ENCODE data around the gene TRAPPC12. TPM values are rescaled to one million over a fixed set of nuclear protein-coding genes. Genes with fewer than 3 reads are reported as not detected.

TRAPPC12 gene
- total RNA-seq, 1 experiment from 2014 or later: 72.8 TPM

DNA sequence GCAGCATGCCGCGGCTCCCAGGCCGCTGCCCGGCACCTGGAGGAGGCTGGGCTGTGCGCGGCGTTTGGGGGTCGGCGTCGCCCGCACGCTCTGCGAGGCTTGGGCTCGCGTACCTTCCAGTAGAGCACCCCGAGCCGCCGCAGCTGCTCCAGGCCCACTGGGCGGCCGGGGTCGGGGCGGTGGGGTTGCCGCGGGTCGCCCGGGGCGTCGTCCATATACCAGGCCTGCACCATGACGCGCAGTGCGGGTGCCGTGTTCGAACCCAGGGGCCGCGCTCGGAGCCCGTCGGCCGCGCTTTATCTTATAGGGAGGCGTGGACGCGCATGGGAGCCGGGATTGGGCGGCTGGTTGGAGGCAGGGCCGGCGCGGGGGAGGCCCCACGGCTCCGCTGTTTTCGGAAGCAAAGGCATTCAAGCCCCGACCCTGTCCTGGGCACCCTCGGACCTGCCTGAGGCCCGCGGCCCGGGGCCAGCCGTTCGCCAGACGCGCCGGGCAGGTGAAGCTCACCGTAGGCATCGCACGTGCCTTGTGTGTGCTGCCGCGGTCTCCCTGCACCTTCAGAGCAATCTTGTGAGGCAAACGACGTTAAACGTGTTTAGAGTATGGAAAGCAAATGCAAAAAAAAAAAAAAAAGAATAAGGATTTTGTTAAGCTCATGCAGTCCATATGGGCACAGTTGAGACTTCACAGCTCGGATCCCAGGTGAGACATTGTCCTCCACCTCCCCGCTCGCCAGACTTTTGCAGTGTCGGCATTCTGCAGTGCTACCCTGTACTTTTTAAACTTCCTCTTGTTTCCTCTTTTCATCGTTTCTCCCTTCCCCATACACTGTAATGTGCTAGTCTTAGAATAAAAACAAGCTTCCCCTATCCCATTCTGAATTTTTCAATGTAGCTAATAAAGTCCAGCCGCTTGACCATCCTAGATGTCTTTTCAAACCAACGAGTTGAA, 140.0 kb downstream of the TRAPPC12 start, which contains the start of gene ADI1:
ADI1 (minus strand) TSS at position 277 of the 951 bp plus-strand sequence; CDS start at position 233, 44 bp downstream.
- H3K27ac Mint-ChIP-seq: peak within 1 kb of the TSS; percentile 85
- peaks cover 15% of the 10 kb centered on the region for H3K9me3 Mint-ChIP-seq
- POLR2A ChIA-PET: interaction anchor here (0.6 to 2.0 kb wide), 5 partner anchors 8 to 511 kb away, joined by 3 to 9 read pairs (median 4); partner anchors contain the start of gene RNASEH1
- peaks cover 22% of the 10 kb centered on the region for H3K4me1 Mint-ChIP-seq
- H3K27me3 Mint-ChIP-seq (ENCODE audit: low read depth): peaks cover 30% of the 10 kb centered on the region
- H3K4me3 Mint-ChIP-seq: peak within 1 kb of the TSS; percentile 78
- H3K36me3 Mint-ChIP-seq: peaks cover 16% of the 10 kb centered on the region
- CTCF ChIA-PET: interaction anchor here (0.6 to 1.1 kb wide), 3 partner anchors 14 to 388 kb away, joined by 3 to 4 read pairs (median 3); no protein-coding TSS in a partner anchor
- peak; percentile 78 for DNase-seq (ENCODE audit: low spot score)
- peak; percentile 69 for ATAC-seq
- TF ChIP-seq, protein P1, sequence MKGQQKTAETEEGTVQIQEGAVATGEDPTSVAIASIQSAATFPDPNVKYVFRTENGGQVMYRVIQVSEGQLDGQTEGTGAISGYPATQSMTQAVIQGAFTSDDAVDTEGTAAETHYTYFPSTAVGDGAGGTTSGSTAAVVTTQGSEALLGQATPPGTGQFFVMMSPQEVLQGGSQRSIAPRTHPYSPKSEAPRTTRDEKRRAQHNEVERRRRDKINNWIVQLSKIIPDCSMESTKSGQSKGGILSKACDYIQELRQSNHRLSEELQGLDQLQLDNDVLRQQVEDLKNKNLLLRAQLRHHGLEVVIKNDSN (CRISPR knock-in tag; IDR thresholded peaks at IDR 0.05): peak; percentile 58
- peak; percentile 80 for TF ChIP-seq NFE2L1 (CRISPR knock-in tag; IDR thresholded peaks at IDR 0.05)
- TF ChIP-seq, protein P2, sequence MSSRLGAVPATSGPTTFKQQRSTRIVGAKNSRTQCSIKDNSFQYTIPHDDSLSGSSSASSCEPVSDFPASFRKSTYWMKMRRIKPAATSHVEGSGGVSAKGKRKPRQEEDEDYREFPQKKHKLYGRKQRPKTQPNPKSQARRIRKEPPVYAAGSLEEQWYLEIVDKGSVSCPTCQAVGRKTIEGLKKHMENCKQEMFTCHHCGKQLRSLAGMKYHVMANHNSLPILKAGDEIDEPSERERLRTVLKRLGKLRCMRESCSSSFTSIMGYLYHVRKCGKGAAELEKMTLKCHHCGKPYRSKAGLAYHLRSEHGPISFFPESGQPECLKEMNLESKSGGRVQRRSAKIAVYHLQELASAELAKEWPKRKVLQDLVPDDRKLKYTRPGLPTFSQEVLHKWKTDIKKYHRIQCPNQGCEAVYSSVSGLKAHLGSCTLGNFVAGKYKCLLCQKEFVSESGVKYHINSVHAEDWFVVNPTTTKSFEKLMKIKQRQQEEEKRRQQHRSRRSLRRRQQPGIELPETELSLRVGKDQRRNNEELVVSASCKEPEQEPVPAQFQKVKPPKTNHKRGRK (CRISPR knock-in tag; IDR thresholded peaks at IDR 0.05; ENCODE audit: borderline replicate concordance): no peak
- TF ChIP-seq, protein P3, sequence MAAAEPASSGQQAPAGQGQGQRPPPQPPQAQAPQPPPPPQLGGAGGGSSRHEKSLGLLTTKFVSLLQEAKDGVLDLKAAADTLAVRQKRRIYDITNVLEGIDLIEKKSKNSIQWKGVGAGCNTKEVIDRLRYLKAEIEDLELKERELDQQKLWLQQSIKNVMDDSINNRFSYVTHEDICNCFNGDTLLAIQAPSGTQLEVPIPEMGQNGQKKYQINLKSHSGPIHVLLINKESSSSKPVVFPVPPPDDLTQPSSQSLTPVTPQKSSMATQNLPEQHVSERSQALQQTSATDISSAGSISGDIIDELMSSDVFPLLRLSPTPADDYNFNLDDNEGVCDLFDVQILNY (CRISPR knock-in tag; IDR thresholded peaks at IDR 0.05): peak; percentile 72
- TF ChIP-seq, protein P4, sequence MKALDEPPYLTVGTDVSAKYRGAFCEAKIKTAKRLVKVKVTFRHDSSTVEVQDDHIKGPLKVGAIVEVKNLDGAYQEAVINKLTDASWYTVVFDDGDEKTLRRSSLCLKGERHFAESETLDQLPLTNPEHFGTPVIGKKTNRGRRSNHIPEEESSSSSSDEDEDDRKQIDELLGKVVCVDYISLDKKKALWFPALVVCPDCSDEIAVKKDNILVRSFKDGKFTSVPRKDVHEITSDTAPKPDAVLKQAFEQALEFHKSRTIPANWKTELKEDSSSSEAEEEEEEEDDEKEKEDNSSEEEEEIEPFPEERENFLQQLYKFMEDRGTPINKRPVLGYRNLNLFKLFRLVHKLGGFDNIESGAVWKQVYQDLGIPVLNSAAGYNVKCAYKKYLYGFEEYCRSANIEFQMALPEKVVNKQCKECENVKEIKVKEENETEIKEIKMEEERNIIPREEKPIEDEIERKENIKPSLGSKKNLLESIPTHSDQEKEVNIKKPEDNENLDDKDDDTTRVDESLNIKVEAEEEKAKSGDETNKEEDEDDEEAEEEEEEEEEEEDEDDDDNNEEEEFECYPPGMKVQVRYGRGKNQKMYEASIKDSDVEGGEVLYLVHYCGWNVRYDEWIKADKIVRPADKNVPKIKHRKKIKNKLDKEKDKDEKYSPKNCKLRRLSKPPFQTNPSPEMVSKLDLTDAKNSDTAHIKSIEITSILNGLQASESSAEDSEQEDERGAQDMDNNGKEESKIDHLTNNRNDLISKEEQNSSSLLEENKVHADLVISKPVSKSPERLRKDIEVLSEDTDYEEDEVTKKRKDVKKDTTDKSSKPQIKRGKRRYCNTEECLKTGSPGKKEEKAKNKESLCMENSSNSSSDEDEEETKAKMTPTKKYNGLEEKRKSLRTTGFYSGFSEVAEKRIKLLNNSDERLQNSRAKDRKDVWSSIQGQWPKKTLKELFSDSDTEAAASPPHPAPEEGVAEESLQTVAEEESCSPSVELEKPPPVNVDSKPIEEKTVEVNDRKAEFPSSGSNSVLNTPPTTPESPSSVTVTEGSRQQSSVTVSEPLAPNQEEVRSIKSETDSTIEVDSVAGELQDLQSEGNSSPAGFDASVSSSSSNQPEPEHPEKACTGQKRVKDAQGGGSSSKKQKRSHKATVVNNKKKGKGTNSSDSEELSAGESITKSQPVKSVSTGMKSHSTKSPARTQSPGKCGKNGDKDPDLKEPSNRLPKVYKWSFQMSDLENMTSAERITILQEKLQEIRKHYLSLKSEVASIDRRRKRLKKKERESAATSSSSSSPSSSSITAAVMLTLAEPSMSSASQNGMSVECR (CRISPR knock-in tag; IDR thresholded peaks at IDR 0.05; ENCODE audit: borderline replicate concordance): peak; percentile 74; the same call in 1 of the 2 replicates
- TF ChIP-seq, protein P5, sequence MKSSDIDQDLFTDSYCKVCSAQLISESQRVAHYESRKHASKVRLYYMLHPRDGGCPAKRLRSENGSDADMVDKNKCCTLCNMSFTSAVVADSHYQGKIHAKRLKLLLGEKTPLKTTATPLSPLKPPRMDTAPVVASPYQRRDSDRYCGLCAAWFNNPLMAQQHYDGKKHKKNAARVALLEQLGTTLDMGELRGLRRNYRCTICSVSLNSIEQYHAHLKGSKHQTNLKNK (CRISPR knock-in tag; IDR thresholded peaks at IDR 0.05): 0 out of 2 replicates have a peak, but pooled peaks have one; percentile 49
- 0 out of 2 replicates have a peak, but pooled peaks have one; percentile 55 for TF ChIP-seq NR1H2 (CRISPR knock-in tag; IDR thresholded peaks at IDR 0.05)
- TF ChIP-seq ZNF423 (CRISPR knock-in tag; IDR thresholded peaks at IDR 0.05): no peak
- TF ChIP-seq NFYB (CRISPR knock-in tag; conservative IDR thresholded peaks at IDR 0.05; ENCODE audit: low read depth): peak; percentile 46
- TF ChIP-seq ETV6 (CRISPR knock-in tag; IDR thresholded peaks at IDR 0.05): peak; percentile 57; the same call in 1 of the 2 replicates
- TF ChIP-seq TEAD1 (CRISPR knock-in tag; IDR thresholded peaks at IDR 0.05): peak; percentile 35; the same call in 1 of the 2 replicates
- TF ChIP-seq, protein P6, sequence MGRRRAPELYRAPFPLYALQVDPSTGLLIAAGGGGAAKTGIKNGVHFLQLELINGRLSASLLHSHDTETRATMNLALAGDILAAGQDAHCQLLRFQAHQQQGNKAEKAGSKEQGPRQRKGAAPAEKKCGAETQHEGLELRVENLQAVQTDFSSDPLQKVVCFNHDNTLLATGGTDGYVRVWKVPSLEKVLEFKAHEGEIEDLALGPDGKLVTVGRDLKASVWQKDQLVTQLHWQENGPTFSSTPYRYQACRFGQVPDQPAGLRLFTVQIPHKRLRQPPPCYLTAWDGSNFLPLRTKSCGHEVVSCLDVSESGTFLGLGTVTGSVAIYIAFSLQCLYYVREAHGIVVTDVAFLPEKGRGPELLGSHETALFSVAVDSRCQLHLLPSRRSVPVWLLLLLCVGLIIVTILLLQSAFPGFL (CRISPR knock-in tag; IDR thresholded peaks at IDR 0.05; ENCODE audit: borderline replicate concordance): 0 out of 2 replicates have a peak, but pooled peaks have one; percentile 2
- TF ChIP-seq RELA (CRISPR knock-in tag; IDR thresholded peaks at IDR 0.05; ENCODE audit: borderline replicate concordance): peak; percentile 50; the same call in 1 of the 2 replicates
- peak; percentile 91 for TF ChIP-seq MYBL2 (CRISPR knock-in tag; IDR thresholded peaks at IDR 0.05)
- no peak for TF ChIP-seq FOXJ3 (CRISPR knock-in tag; IDR thresholded peaks at IDR 0.05; ENCODE audit: borderline replicate concordance)
- TF ChIP-seq JAZF1 (CRISPR knock-in tag; IDR thresholded peaks at IDR 0.05): no peak
- TF ChIP-seq, protein P7, sequence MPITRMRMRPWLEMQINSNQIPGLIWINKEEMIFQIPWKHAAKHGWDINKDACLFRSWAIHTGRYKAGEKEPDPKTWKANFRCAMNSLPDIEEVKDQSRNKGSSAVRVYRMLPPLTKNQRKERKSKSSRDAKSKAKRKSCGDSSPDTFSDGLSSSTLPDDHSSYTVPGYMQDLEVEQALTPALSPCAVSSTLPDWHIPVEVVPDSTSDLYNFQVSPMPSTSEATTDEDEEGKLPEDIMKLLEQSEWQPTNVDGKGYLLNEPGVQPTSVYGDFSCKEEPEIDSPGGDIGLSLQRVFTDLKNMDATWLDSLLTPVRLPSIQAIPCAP (CRISPR knock-in tag; IDR thresholded peaks at IDR 0.05): no peak; the same call in 1 of the 2 replicates
- no peak for TF ChIP-seq GABPB1 (CRISPR knock-in tag; IDR thresholded peaks at IDR 0.05)
- TF ChIP-seq CREB1 (CRISPR knock-in tag; IDR thresholded peaks at IDR 0.05): peak; percentile 79; the same call in 1 of the 2 replicates
- no peak for TF ChIP-seq ZNF416 (CRISPR knock-in tag; IDR thresholded peaks at IDR 0.05)
- TF ChIP-seq CREM (CRISPR knock-in tag; IDR thresholded peaks at IDR 0.05): peak; percentile 76
- TF ChIP-seq, protein P8, sequence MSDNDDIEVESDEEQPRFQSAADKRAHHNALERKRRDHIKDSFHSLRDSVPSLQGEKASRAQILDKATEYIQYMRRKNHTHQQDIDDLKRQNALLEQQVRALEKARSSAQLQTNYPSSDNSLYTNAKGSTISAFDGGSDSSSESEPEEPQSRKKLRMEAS (CRISPR knock-in tag; IDR thresholded peaks at IDR 0.05): peak; percentile 95
- no peak; the same call in 1 of the 2 replicates for TF ChIP-seq ZNF219 (CRISPR knock-in tag; IDR thresholded peaks at IDR 0.05; ENCODE audit: borderline replicate concordance)
- TF ChIP-seq ZNF671 (CRISPR knock-in tag; IDR thresholded peaks at IDR 0.05): no peak
- TF ChIP-seq JUN (CRISPR knock-in tag; IDR thresholded peaks at IDR 0.05): peak; percentile 73; the same call in 1 of the 2 replicates
- TF ChIP-seq ZNF263 (CRISPR knock-in tag; IDR thresholded peaks at IDR 0.05; ENCODE audit: low read depth): peak; percentile 52; the same call in 1 of the 2 replicates
